ENCODE measurements around the gene C1orf74. TPM values are rescaled to one million over a fixed set of nuclear protein-coding genes. Genes with fewer than 3 reads are reported as not detected.

C1orf74 gene
- total RNA-seq, 1 donor from 2014 or later = 2.7 TPM

- no peak for TF ChIP-seq CTCF (conservative IDR thresholded peaks at IDR 0.05)
- no peak overlapping the region for H3K4me3 Mint-ChIP-seq
Measured at GRCh38 chr1:209741889-209742288, 42.5 kb downstream of the C1orf74 start.

GRCh38 chr1:209741193-209741592 lies 43.2 kb downstream of the C1orf74 start:
- Mint-ChIP-seq H3K4me1 (no peaks in the 10 kb centered on the region), H3K27me3 (ENCODE audit: low read depth) (peaks cover 38% of the 10 kb centered on the region), H3K36me3 (ENCODE audit: low read depth) (no peaks in the 10 kb centered on the region), H3K9me3 (peaks cover 3% of the 10 kb centered on the region), H3K4me3 (no peak overlapping the region), H3K27ac (ENCODE audit: unreplicated experiment) (no peak overlapping the region)
- TF ChIP-seq CTCF (conservative IDR thresholded peaks at IDR 0.05) = no peak
- DNase-seq (ENCODE audit: low read depth, low spot score) = no peak

More at GRCh38 chr1:209741889-209742288, 42.5 kb downstream of the C1orf74 start:
- Mint-ChIP-seq H3K9me3 (peaks cover 3% of the 10 kb centered on the region), H3K27me3 (ENCODE audit: low read depth) (peaks cover 36% of the 10 kb centered on the region), H3K27ac (ENCODE audit: unreplicated experiment) (no peak overlapping the region), H3K36me3 (ENCODE audit: low read depth) (no peaks in the 10 kb centered on the region), H3K4me1 (no peaks in the 10 kb centered on the region)
- no peak for DNase-seq (ENCODE audit: low read depth, low spot score)

- Mint-ChIP-seq H3K4me1 (no peaks in the 10 kb centered on the region), H3K36me3 (ENCODE audit: low read depth) (no peaks in the 10 kb centered on the region), H3K27ac (ENCODE audit: unreplicated experiment) (no peak overlapping the region), H3K9me3 (peaks cover 3% of the 10 kb centered on the region), H3K4me3 (no peak overlapping the region), H3K27me3 (ENCODE audit: low read depth) (peaks cover 49% of the 10 kb centered on the region)
- no peak for TF ChIP-seq CTCF (conservative IDR thresholded peaks at IDR 0.05)
- DNase-seq (ENCODE audit: low read depth, low spot score) = no peak
Measured at GRCh38 chr1:209738270-209738669, 46.1 kb downstream of the C1orf74 start.

GRCh38 chr1:209737118-209737505 lies 47.2 kb downstream of the C1orf74 start:
- H3K4me3 Mint-ChIP-seq = no peak overlapping the region
- H3K27me3 Mint-ChIP-seq (ENCODE audit: low read depth) = peaks cover 45% of the 10 kb centered on the region
- no peak overlapping the region for H3K27ac Mint-ChIP-seq (ENCODE audit: unreplicated experiment)
- H3K9me3 Mint-ChIP-seq = peaks cover 3% of the 10 kb centered on the region
- H3K4me1 Mint-ChIP-seq = no peaks in the 10 kb centered on the region
- no peak for DNase-seq (ENCODE audit: low read depth, low spot score)
- no peak for TF ChIP-seq CTCF (conservative IDR thresholded peaks at IDR 0.05)
- H3K36me3 Mint-ChIP-seq (ENCODE audit: low read depth) = no peaks in the 10 kb centered on the region

- no peak for DNase-seq (ENCODE audit: low read depth, low spot score)
- Mint-ChIP-seq H3K27ac (ENCODE audit: unreplicated experiment) (no peak overlapping the region), H3K9me3 (peaks cover 3% of the 10 kb centered on the region), H3K36me3 (ENCODE audit: low read depth) (no peaks in the 10 kb centered on the region), H3K27me3 (ENCODE audit: low read depth) (peaks cover 41% of the 10 kb centered on the region), H3K4me1 (no peaks in the 10 kb centered on the region), H3K4me3 (no peak overlapping the region)
- TF ChIP-seq CTCF (conservative IDR thresholded peaks at IDR 0.05) = no peak
Measured at GRCh38 chr1:209736490-209737117, 47.8 kb downstream of the C1orf74 start.

Data from neural crest cell (in vitro differentiated cells).